Prostate gland (tissue), 2 donors: ENCODE results near the gene BORA.

Source experiments
- POLR2A ChIP-seq: fragments of 450-650 bp; IDR thresholded peaks from one replicate; pipeline ENCODE4 v1.6.1; 2016; ENCODE audit warnings: antibody characterized with exemption, mild to moderate bottlenecking
- TF ChIP-seq, protein P1 (sequence below), 4 experiments: fragments of 200-600 bp in 2 of 4; fragments of 450-650 bp in 2 of 4; sonication (generic) in 2 of 4; IDR thresholded peaks; 1 replicate in 3 of 4; 2 replicates in 1 of 4; pipeline ENCODE4 v1.5.1; 2016 to 2019; ENCODE audit warnings: antibody characterized with exemption in 4 of 4, mild to moderate bottlenecking in 2 of 4, moderate library complexity in 2 of 4

DNA sequence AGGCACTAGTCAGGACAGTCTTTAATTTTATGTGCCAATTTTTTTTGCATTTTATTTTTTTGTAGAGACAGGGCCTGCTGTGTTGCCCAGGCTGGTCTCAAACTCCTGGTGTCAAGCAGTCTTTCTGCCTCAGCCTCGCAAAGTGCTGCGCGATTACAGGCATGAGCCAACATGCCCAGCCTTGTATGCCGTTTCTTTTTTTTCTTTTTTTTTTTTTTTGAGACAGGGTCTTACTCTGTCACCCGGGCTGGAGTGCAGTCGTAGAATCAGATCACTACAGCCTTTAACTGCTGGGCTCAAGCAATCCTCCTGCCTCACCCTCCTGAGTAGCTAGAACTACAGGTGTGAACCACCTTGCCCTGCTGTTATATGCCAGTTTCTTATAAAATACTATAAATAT, 26.4 kb downstream of the BORA start:
- no peak for TF ChIP-seq POLR2A
- TF ChIP-seq, protein P1, sequence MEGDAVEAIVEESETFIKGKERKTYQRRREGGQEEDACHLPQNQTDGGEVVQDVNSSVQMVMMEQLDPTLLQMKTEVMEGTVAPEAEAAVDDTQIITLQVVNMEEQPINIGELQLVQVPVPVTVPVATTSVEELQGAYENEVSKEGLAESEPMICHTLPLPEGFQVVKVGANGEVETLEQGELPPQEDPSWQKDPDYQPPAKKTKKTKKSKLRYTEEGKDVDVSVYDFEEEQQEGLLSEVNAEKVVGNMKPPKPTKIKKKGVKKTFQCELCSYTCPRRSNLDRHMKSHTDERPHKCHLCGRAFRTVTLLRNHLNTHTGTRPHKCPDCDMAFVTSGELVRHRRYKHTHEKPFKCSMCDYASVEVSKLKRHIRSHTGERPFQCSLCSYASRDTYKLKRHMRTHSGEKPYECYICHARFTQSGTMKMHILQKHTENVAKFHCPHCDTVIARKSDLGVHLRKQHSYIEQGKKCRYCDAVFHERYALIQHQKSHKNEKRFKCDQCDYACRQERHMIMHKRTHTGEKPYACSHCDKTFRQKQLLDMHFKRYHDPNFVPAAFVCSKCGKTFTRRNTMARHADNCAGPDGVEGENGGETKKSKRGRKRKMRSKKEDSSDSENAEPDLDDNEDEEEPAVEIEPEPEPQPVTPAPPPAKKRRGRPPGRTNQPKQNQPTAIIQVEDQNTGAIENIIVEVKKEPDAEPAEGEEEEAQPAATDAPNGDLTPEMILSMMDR (IDR thresholded peaks at IDR 0.05): no peak
